Activated T-cell treated with anti-CD3 and anti-CD28 coated beads, Interleukin-2, amount 50 U/mL, for 48 hours (primary cell): ENCODE results near the gene MBTD1.
A peak's percentile ranks its signal among the peaks of the same experiment; 100 is the strongest.

Experiments used
- DNase-seq, 2 experiments: peaks; one replicate each; pipeline ENCODE4 v3.0.0-alpha.2; 2020

The MBTD1 gene

GRCh38 chr17:51185763-51186332 is 74.0 kb downstream of the MBTD1 start:
- no peak for DNase-seq

GRCh38 chr17:51184124-51184523 is 75.7 kb downstream of the MBTD1 start:
- DNase-seq, result no peak

DNA sequence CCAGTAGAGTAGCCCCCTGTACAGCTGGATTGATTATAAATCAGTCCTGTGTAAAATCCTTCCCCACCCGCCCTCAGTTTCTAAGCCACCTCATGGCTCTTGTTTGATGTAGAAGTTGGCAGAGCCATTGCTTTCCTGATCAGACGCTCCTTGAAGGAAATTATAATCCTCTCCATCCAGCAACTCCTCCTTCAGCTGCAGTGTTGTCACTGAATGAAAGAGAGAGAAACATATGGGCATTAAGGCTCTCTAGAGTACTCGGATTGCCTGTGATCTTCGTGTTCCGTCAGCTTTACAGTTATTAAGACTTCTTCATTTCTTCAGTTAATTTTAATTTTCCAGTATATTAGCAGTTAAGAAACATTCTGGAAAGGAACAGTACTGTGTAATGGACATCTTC is 79.4 kb downstream of the MBTD1 start:
- no peak for DNase-seq

DNA sequence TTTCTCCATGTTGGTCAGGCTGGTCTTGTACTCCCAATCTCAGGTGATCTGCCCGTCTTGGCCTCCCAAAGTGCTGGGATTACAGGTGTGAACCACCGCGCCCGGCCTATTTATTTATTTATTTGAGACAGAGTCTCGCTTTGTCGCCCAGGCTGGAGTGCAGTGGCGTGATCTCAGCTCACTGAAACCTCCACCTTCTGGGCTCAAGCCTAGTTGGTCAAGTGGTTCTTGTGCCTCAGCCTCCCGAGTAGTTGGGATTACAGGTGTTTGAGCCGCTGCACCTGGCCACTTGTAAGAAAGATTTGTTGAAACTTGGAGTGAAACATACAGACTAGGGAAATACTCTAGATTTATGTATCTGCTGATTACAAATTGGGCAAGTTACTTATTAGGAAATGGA is 87.8 kb downstream of the MBTD1 start:
- DNase-seq, result peak in 1 of 2 experiments; percentile 19

GRCh38 chr17:51170736-51171135 is 89.1 kb downstream of the MBTD1 start:
- no peak for DNase-seq

- peak in 1 of 2 experiments; percentile 15 for DNase-seq
Observed at GRCh38 chr17:51169340-51169739, 90.5 kb downstream of the MBTD1 start.

GRCh38 chr17:51166987-51167931 is 92.6 kb downstream of the MBTD1 start:
- DNase-seq, result peak; percentile 85 to 87

DNA sequence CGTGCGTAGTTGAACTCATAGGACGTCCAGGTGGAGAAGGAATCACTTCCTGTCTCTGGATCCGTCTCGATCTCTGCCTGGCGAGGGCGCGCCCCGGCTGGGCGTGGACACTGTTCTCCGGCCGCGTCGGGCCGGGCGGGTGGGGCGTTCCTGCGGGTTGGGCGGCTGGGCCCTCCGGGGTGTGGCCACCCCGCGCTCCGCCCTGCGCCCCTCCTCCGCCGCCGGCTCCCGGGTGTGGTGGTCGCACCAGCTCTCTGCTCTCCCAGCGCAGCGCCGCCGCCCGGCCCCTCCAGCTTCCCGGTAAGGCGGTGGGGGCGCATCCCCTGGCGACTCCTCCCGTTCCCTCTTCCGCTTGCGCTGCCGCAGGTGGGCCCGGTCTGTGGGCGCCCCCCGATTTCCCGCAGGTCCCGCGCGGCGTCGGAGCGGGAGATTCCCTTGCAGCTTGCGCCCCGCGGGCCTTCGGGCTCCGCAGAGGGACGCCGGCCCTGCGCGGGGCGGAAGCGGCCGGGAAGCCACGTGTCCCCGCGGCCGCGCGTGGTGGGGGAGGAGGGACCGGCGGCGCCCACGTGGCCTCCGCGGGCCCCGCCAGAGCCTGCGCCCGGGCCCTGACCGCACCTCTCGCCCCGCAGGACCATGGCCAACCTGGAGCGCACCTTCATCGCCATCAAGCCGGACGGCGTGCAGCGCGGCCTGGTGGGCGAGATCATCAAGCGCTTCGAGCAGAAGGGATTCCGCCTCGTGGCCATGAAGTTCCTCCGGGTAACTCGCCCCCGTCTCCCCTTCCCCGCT is 93.5 kb downstream of the MBTD1 start, which contains the start of gene NME2:
Gene NME2 (plus strand): TSS at position 214 of the 789 bp plus-strand sequence. CDS start 420 bp downstream, at position 634.
- DNase-seq, result peak; percentile 85 to 88

DNA sequence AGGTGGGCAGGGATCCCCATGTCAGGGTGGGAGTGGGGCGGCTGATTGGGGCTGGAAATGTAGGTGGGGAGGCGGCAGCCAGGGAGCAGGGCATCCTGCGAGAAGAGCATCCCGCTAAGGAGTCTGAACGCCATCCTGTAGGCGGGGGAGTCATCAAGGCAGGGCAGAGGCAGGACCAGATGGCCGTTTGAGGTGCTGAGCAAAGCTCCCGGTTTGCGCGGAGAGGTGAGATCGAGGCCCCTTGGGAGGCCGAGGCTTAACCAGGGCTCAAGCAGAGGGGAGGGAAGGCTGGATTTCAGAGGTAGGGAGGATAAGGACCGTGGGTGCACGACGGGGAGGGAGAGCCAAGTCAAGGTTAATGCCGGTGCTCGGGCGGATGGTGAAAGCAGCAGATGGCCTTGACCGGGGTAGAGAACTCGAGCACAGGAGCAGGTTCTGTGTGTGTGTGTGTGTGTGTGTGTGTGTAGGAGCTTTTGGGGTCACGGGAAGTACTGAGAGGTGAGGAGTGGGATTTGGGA is 94.1 kb downstream of the MBTD1 start:
- no peak for DNase-seq

- no peak for DNase-seq
Observed at GRCh38 chr17:51164911-51165679, 94.8 kb downstream of the MBTD1 start.

- peak in 1 of 2 experiments; percentile 5 for DNase-seq
Observed at GRCh38 chr17:51161541-51161940, 98.3 kb downstream of the MBTD1 start.

- DNase-seq, result no peak
Observed at GRCh38 chr17:51159604-51160003, 100.2 kb downstream of the MBTD1 start.

GRCh38 chr17:51155416-51155815 is 104.4 kb downstream of the MBTD1 start:
- no peak for DNase-seq

DNA sequence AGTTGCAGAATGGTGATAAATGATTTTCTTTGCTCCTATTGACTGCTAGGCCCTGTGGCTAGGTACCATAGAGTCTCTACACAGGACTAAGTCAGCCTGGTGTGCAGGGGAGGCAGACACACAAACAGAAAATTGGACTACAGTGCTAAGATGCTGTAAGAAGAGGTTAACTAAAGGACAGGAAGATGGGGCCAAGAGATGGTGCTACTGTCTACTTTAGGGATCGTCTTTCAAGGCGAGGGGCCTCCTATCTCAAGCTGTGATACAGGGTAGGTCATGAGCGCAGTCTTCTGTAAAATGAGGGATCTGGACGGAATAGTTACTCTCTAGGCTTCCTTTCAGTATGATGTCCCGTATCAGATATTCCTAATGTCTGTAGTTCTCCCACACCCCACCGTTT is 105.7 kb downstream of the MBTD1 start:
- no peak for DNase-seq

GRCh38 chr17:51153210-51154072 is 106.4 kb downstream of the MBTD1 start, which contains the start of gene NME1:
Gene NME1 (plus strand): TSS chr17:51153559. CDS start chr17:51155655, 2,096 bp downstream.
- DNase-seq, result peak; percentile 100

DNA sequence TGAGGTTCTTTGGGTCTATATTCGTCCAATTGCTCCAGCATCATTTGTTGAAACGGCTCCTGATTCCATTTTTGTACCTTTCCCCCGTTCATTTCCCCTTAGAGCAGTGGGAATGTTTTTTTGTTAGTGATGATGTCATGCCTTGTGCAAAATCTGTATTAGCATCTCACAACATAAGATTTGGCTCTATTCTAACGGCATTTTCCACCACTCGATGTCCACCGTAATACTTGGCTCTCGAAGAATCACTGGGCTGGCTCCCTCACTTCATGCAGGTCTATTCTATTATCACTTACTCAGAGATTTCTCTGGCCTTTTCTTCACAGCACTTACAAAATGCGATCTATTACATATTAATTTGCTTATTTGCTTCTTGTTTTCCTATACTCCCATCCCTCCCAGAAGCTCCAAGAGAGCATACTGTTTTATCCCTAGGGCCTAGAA is 107.1 kb downstream of the MBTD1 start:
- no peak for DNase-seq

DNA sequence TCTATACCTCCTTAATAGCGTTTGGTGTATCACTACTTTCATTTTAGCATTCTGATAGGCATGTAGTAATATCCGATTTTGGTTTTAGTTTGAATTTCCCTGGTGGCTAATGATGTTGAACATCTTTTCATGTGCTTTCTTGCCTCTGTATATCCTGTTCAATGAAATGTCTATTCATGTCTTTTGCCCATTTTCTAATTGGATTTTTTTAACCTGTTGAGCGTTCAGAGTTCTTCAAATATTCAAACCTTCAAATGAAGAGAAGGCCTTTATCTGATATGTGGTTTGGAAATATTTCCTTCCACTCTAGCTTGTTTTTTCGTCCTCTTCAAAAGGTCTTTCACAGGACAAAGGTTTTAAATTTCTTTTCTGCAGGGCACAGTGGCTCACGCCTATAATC is 108.9 kb downstream of the MBTD1 start:
- no peak for DNase-seq

DNA sequence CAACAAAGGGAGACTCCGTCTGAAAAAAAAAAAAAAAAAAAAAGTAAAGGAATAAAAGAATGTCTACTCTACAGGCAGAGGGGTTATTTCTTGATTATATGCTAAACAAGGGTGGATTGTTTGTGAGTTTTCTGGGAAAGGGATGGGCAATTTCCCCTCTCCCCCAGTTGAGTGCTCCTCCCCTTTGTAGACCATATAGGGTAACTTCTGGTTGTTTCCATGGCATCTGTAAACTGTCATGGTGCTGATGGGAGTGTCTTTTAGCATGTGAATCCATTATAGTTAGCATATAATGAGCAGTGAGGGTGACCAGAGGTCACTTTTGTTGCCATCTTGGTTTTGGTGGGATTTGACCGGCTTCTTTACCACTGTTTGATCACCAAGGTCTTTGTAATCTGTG is 110.7 kb downstream of the MBTD1 start:
- DNase-seq, result no peak

DNA sequence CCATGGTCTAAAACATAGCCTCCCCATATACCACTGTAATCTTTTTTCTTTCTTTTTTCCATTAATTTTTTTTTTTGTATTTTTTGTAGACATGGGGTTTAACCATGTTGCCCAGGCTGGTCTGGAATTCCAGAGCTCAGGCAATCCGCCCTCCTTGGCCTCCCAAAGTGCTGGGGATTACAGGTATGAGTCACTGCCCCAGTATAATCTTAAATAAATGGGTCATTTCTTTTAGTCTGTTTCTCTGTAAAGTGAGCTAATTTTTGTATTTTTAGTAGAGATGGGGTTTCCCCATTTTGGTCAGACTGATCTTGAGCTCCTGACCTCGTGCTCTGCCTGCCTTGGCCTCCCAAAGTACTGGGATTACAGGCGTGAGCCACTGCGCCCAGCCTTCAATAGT is 112.2 kb downstream of the MBTD1 start:
- no peak for DNase-seq

- no peak for DNase-seq
Observed at GRCh38 chr17:51144266-51145022, 115.4 kb downstream of the MBTD1 start.
